NT2/D1 (cell line): ENCODE measurements around the gene ARHGAP25.

Source experiments
- SUZ12 ChIP-seq: IDR thresholded peaks from 2 replicates; pipeline ENCODE4 v1.6.1; 2011; ENCODE audit not compliant: insufficient read length, insufficient read depth; ENCODE audit errors: extremely low read depth
- ZNF274 ChIP-seq: IDR thresholded peaks from 2 replicates; pipeline ENCODE4 v1.6.1; 2011; ENCODE audit warnings: mild to moderate bottlenecking, low read depth, low read length

GRCh38 chr2:68854476-68854875, 119.9 kb downstream of the ARHGAP25 start:
- TF ChIP-seq SUZ12 (no peak), ZNF274 (no peak)
